GM12872 (cell line): Measurements from ENCODE around the gene MERTK.

ENCODE experiments used
- TF ChIP-seq, protein P1 (sequence below): IDR thresholded peaks from 3 replicates; pipeline ENCODE4 v1.5.1; 2011; ENCODE audit warnings: low read depth, mild to moderate bottlenecking, low read length, moderate library complexity; ENCODE audit not compliant: insufficient read depth

MERTK gene

DNA sequence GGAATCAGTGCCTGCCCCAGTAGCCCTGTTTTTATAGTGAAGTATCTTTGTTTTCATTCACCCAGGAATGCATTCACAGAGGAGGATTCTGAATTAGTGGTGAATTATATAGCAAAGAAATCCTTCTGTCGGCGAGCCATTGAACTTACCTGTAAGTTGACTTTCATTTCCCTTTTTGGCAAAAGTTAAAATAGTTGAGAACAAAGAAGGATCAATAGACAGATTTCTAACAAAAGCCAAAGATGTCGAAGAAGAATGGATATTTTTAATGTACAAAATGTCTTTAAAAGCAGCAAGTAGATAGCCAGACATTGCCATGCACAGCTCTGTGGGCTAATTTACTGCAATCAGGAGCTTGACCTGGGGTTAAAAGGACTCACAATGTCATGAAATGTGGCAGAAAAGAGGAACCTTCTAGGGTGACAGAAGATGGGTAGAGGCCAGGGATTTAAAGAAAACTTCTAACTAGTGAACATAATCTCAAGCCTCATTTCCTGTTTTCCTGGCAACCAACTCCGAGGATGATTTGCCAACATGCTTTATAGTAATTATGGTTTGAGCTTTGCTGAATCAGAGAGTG lies 102.8 kb downstream of the MERTK start:
- TF ChIP-seq, protein P1, sequence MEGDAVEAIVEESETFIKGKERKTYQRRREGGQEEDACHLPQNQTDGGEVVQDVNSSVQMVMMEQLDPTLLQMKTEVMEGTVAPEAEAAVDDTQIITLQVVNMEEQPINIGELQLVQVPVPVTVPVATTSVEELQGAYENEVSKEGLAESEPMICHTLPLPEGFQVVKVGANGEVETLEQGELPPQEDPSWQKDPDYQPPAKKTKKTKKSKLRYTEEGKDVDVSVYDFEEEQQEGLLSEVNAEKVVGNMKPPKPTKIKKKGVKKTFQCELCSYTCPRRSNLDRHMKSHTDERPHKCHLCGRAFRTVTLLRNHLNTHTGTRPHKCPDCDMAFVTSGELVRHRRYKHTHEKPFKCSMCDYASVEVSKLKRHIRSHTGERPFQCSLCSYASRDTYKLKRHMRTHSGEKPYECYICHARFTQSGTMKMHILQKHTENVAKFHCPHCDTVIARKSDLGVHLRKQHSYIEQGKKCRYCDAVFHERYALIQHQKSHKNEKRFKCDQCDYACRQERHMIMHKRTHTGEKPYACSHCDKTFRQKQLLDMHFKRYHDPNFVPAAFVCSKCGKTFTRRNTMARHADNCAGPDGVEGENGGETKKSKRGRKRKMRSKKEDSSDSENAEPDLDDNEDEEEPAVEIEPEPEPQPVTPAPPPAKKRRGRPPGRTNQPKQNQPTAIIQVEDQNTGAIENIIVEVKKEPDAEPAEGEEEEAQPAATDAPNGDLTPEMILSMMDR: no peak

DNA sequence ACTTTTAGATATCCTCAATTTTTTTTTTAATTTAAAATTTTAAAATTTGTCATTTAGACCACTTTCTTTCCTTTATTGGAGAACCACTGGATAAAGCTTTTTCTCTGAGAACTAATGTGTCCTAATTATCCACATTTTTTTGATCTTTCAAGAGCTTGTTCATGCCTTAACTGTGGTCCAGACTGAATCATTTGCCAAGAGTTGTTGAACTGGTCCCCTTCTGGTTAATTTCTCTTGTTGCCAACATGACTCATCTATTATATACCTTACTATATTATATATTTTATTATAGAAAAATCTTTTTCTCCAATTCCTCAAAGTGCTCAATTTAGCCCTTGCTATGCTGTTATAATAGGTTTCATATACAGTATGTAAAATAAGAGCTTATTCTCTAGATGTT lies 103.5 kb downstream of the MERTK start:
- TF ChIP-seq, protein P1: no peak

DNA sequence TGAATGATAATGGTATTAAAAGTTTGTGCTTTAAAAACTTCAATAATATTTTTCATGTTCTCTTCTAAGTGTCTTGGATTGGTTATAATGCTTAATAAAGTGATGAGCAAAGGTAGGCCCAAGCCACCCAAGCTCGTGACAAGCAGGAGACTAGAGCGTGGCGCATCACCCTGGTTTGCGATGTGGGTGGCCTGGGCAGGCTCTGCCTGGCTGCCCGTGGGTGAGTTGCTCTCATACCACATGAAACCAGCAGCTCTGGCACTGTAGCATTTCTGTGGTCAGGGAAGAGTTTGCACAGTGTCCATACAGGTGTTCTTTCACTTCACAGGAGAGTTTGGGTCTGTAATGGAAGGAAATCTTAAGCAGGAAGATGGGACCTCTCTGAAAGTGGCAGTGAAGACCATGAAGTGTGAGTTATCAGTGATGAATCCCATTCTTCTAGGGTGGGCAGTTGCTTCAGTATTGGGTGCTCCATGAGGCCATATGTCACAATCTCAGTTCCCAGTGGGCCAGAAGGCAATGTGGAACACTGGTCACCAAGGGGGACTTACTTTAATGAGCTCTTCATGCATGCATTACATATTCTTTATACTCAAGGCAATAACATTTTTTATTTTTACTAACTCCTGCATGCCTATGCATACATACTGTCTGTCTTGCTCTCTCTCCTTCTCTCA lies 105.3 kb downstream of the MERTK start:
- TF ChIP-seq, protein P1: no peak

DNA sequence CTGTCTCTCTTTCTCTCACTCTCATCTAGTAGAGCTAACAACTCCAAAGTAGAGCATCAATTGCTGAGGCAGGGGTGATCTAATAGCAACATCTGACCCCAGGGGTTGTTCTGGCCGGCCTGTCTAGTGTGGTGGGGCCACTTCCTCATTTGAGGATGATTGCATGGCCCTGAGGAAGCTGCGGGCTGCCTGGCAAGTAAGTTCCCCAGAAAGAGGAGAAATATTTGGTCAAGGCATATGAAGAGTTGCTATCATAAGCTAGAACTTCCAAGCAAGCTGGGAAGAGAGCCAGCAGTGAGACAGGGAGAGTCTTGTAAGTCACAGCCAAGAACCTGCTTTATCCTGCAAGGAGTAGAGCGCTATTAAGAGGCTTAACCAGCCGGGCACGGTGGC lies 105.8 kb downstream of the MERTK start:
- TF ChIP-seq, protein P1: no peak

DNA sequence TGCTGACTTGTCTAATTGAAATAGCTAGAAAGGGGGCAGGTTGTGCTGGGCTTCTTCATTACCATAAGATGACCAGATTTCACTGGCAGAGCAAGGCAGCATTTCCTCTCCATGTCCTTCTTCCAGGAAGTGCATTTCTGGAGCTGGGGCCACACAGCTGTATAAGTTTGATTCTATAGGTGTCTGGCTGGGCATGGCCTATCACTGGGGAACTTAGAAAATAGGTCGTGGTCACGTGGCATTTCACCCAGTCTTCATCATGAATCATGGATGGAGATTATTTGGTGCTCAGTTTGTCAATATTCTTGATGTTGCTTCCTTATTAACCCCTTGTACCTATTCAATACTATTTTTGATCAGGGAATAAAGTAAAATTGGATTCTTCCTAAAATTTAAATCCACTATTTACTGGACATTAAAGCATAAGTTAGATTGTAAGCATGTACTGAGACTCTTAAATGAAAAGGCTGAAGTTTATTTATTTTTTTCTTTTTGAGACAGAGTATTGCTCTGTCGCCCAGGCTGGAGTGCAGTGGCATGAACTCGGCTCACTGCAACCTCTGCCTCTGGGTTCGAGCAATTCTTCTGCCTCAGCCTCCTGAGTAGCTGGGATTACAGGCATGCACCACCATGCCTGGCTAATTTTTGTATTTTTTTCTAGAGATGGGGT lies 107.1 kb downstream of the MERTK start:
- TF ChIP-seq, protein P1: no peak

DNA sequence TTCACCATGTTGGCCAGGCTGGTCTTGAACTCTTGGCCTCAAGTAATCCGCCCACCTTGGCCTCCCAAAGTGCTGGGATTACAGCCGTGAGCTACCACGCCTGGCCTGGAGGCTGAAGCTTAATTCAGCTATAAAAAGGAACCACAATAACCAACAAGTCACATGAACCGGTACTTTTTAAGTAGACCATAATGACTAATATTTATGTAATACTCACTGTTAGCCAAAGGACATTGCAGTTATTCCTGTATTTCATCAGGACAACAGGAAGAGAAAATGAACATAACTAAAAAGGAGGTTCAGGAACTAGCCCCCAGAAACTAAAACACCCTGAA lies 107.6 kb downstream of the MERTK start:
- TF ChIP-seq, protein P1: no peak

DNA sequence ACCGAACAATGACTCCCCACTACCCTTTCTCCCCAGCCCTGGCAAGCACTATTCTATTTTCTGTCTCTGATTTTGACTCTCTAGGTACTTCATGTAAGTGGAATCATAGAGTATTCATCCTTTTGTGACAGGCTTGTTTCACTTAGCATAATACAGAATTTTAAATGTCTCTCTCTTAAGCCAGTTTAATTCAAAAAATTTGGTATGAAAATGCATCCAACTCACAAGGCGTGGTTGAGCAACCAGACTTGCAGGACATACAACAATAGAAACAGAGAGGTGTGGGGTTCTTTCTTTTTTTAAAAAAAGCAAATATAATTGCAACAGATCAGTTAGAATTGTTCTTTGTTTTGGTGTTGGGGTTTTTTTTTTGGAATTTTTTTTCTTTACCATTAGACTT lies 109.1 kb downstream of the MERTK start:
- TF ChIP-seq, protein P1: no peak
